Common myeloid progenitor, CD34-positive (primary cell): ENCODE measurements around the gene GPLD1.
"Not testable (repeated sequence)": the region's sequence is repeated elsewhere in the genome, so short reads cannot be mapped to it uniquely, and the experiment has no call there.

ENCODE experiments used
- CTCF ChIA-PET: fragments of 350-600 bp; sonication (Branson Sonifier 250); formaldehyde crosslinking; loops from one replicate; lab custom pipeline; 2021; ENCODE audit warnings: antibody characterized with exemption; lab: Charles Lee
- POLR2A ChIA-PET: fragments of 350-600 bp; sonication (Branson Sonifier 250); formaldehyde crosslinking; loops from one replicate; lab custom pipeline; 2021; ENCODE audit warnings: antibody characterized with exemption; lab: Charles Lee
- DNase-seq, 3 donors: peaks; one replicate each; pipeline versions ENCODE4 v3.0.0 to v3.0.0-alpha.2; 2013
- H3K27ac ChIP-seq, 2 experiments: 1 replicate in 1 of 2; 2 replicates in 1 of 2; pipeline ENCODE4 v1.7.0; 2013; ENCODE audit warnings: inconsistent platforms in 2 of 2, low read length in 2 of 2, mild to moderate bottlenecking in 2 of 2, low read depth in 1 of 2, moderate library complexity in 1 of 2; ENCODE audit not compliant: severe bottlenecking in 2 of 2, insufficient read depth in 1 of 2, poor library complexity in 1 of 2
- H3K27me3 ChIP-seq, 5 experiments: replicated peaks in 2 of 5; 1 replicate in 3 of 5; 2 replicates in 2 of 5; pipeline versions ENCODE4 v1.6.1 to v1.7.0; 2013; ENCODE audit warnings: low read length in 4 of 5, mild to moderate bottlenecking in 2 of 5, moderate library complexity in 2 of 5, inconsistent platforms in 1 of 5; ENCODE audit not compliant: insufficient read depth in 5 of 5, control insufficient read depth in 4 of 5
- H3K36me3 ChIP-seq, 4 experiments: 1 replicate in 2 of 4; 2 replicates in 2 of 4; pipeline versions ENCODE4 v1.6.1 to v1.7.0; 2013; ENCODE audit warnings: low read length in 3 of 4, control low read depth in 1 of 4, mild to moderate bottlenecking in 1 of 4; ENCODE audit not compliant: control insufficient read depth in 4 of 4, insufficient read depth in 4 of 4
- H3K4me1 ChIP-seq, 4 experiments: 1 replicate in 3 of 4; 2 replicates in 1 of 4; pipeline versions ENCODE4 v1.6.1 to v1.7.1; 2013; ENCODE audit warnings: low read length in 3 of 4, mild to moderate bottlenecking in 3 of 4, control low read depth in 1 of 4, inconsistent platforms in 1 of 4, moderate library complexity in 1 of 4; ENCODE audit not compliant: control insufficient read depth in 4 of 4, insufficient read depth in 4 of 4; ENCODE audit errors: control extremely low read depth in 1 of 4
- H3K4me3 ChIP-seq, 7 experiments: 1 replicate in 4 of 7; 2 replicates in 3 of 7; pipeline versions ENCODE4 v1.5.1 to v1.7.0; 2013; ENCODE audit warnings: mild to moderate bottlenecking in 7 of 7, low read length in 6 of 7, moderate library complexity in 6 of 7, inconsistent platforms in 2 of 7, low read depth in 2 of 7, control low read depth in 1 of 7; ENCODE audit not compliant: insufficient read depth in 4 of 7, control insufficient read depth in 1 of 7; ENCODE audit errors: extremely low read depth in 1 of 7
- H3K9me3 ChIP-seq, 5 experiments: 1 replicate in 4 of 5; 2 replicates in 1 of 5; pipeline versions ENCODE4 v1.6.1 to v1.7.1; 2013; ENCODE audit warnings: low read length in 4 of 5, mild to moderate bottlenecking in 2 of 5, inconsistent platforms in 1 of 5, low read depth in 1 of 5, moderate library complexity in 1 of 5; ENCODE audit not compliant: control insufficient read depth in 4 of 5, insufficient read depth in 2 of 5; ENCODE audit errors: control extremely low read depth in 1 of 5
- WGBS: methylation state at CpG from one replicate; pipeline ENCODE4 v1.1.5; 2013; ENCODE audit not compliant: insufficient coverage; 5-methylcytosine and 5-hydroxymethylcytosine counted together

Gene GPLD1

DNA sequence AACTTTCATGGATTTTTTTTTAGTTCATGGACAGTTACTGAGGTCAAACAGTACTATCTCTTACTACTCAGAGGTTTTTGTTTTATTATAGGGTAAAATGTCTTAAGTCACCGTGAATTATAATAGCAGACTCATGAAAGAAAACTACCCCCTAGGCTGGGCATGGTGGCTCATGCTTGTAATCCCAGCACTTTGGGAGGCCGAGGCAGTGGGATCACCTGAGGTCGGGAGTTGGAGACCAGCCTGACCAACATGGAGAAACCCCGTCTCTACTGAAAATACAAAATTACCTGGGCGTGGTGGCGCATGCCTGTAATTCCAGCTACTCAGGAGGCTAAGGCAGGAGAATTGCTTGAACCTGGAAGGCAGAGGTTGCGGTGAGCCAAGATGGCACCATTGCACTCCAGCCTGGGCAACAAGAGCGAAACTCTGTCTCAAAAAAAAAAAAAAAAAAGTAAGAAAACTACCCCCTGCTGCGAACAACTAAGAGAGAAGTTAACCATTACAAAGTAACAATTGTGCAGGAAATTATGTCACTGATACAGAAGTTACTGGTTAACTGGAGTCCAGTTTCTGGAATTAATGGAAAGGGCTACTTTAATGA is 106.4 kb downstream of the GPLD1 start:
- H3K27me3 ChIP-seq, H3K9me3 ChIP-seq, POLR2A ChIA-PET, CTCF ChIA-PET, DNase-seq, H3K4me1 ChIP-seq, H3K36me3 ChIP-seq, H3K4me3 ChIP-seq, H3K27ac ChIP-seq: not testable (repeated sequence)
- 94% methylated on average over 3 of the region's 9 CpGs for WGBS

- H3K27me3 ChIP-seq, result peaks cover 0 to 2% (median 0%) of the 10 kb centered on the region in 5 experiments
- CTCF ChIA-PET, result no interaction called here
- H3K36me3 ChIP-seq, result no peaks in the 10 kb centered on the region
- no peak overlapping the region for H3K27ac ChIP-seq
- no CpG with 5 or more reads among the region's 1 CpG for WGBS
- H3K4me3 ChIP-seq, result no peak overlapping the region
- POLR2A ChIA-PET, result no interaction called here
- no peaks in the 10 kb centered on the region for H3K9me3 ChIP-seq
- no peak for DNase-seq
- no peaks in the 10 kb centered on the region for H3K4me1 ChIP-seq
Observed at GRCh38 chr6:24382220-24382540, 107.2 kb downstream of the GPLD1 start.

DNA sequence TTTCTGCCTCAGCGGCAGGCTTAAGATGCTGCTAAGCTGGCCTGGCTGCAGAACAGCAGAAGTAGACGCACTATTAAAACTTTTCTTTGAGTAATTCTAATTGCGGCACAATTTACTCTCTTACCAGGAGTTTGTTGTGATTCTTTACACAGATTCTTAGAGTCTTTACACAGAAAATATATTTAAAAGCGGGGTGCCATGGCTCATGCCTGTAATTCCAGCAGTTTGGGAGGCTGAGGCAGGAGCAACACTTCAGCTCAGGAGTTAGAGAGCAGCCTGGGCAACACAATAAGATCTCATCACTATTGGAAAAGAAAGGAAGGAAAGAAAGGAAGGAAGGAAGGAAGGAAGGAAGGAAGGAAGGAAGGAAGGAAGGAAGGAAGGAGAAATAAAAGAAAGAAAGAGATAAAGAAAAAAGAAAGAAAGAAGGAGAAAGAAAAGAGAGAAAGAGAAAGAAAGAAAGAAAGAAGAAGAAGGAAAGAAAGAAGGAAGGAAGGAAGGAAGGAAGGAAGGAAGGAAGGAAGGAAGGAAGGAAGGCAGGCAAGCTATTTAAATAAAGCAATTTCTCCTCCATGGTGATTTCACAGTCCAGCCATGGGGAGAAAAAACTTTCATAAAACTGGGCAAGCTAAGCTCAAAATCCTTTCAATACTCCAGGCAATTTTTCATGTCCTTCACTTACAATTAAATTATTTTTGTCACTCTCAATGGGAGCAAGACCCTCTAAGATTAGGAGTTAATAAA is 107.7 kb downstream of the GPLD1 start:
- 100% methylated on average over 3 of the region's 4 CpGs for WGBS
- ChIA-PET POLR2A (no interaction called here), CTCF (no interaction called here)

DNA sequence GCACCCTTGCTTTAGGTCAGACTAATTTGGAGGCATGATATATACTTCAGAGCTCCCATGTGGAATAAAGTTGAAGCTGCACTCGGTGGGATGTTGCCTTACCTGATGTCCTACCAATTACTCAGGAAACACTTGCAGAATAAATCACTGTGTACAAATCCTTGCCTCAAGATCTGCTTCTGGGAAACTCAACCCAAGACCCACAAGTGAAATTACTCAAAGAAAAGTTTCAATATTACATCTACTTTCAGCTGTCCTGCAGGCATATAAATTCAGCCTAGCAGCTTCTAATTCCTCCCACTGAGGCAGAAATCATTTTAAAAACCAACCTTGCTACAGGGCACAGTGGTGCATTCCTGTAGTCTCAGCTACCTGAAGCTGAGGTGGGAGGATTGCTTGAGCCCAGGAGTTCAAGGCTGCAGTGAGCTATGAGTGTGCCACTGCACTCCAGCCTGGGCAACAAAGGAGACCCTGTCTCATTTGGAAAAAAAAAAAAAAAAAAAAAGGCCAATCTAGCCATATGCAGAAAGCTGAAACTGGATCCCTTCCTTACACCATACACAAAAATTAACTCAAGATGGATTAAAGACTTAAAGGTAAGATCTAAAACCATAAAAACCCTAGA is 110.8 kb downstream of the GPLD1 start:
- no peak for DNase-seq
- ChIA-PET CTCF (no interaction called here), POLR2A (no interaction called here)
- H3K4me1 ChIP-seq, result no peaks in the 10 kb centered on the region
- H3K4me3 ChIP-seq, result no peak overlapping the region
- H3K27me3 ChIP-seq, result peaks cover 0 to 2% (median 0%) of the 10 kb centered on the region in 5 experiments
- no peaks in the 10 kb centered on the region for H3K36me3 ChIP-seq
- H3K27ac ChIP-seq, result no peak overlapping the region
- WGBS, result no CpG with 5 or more reads among the region's 1 CpG
- H3K9me3 ChIP-seq, result no peaks in the 10 kb centered on the region

More for the DNA sequence above, 107.7 kb downstream of the GPLD1 start:
- Histone ChIP-seq H3K36me3 (no peaks in the 10 kb centered on the region), H3K27me3 (peaks cover 0 to 2% (median 0%) of the 10 kb centered on the region in 5 experiments), H3K9me3 (no peaks in the 10 kb centered on the region), H3K4me1 (no peaks in the 10 kb centered on the region), H3K4me3 (no peak overlapping the region), H3K27ac (no peak overlapping the region)
- no peak for DNase-seq
